MG63 (cell line): ENCODE results near the gene SFSWAP. TPM values are rescaled to one million over a fixed set of nuclear protein-coding genes. Genes with fewer than 3 reads are reported as not detected.

Experiments used
- DNase-seq: peaks from one replicate; pipeline ENCODE4 v3.0.0-alpha.2; 2020
- H3K27me3 ChIP-seq: fragments of 250-450 bp; sonication (Bioruptor Pico); 2 replicates; pipeline ENCODE4 v1.5.1; 2020; ENCODE audit warnings: mild to moderate bottlenecking, moderate library complexity
- H3K36me3 ChIP-seq: fragments of 250-450 bp; sonication (Bioruptor Pico); 2 replicates; pipeline ENCODE4 v1.5.1; 2020; ENCODE audit warnings: mild to moderate bottlenecking, moderate library complexity
- H3K4me3 ChIP-seq: fragments of 250-450 bp; sonication (Bioruptor Pico); 2 replicates; pipeline ENCODE4 v1.5.1; 2020; ENCODE audit warnings: mild to moderate bottlenecking, moderate library complexity
- H3K9me3 ChIP-seq: fragments of 250-450 bp; sonication (Bioruptor Pico); 2 replicates; pipeline ENCODE4 v1.5.1; 2020; ENCODE audit warnings: mild to moderate bottlenecking, moderate library complexity
- total RNA-seq: library from RNA; depleted of rRNA; stranded (reverse); fragments of >200 nt; shearing (Covaris generic); gene quantifications from 2 replicates; pipeline ENCODE4 v1.2.3, GENCODE V29; 2014; ENCODE audit warnings: low replicate concordance

Gene SFSWAP
- total RNA-seq, 1 experiment from 2014 or later: 19.3 TPM

GRCh38 chr12:131720241-131720640 lies 9.4 kb downstream of the SFSWAP start:
- H3K36me3 ChIP-seq: peaks cover 96% of the 10 kb centered on the region
- no peaks in the 10 kb centered on the region for H3K27me3 ChIP-seq
- H3K9me3 ChIP-seq: no peaks in the 10 kb centered on the region
- no peak overlapping the region for H3K4me3 ChIP-seq
- DNase-seq: no peak

- Histone ChIP-seq H3K36me3 (peaks cover 96% of the 10 kb centered on the region), H3K27me3 (no peaks in the 10 kb centered on the region), H3K4me3 (no peak overlapping the region), H3K9me3 (no peaks in the 10 kb centered on the region)
- DNase-seq: no peak
Measured at GRCh38 chr12:131720921-131721320, 10.0 kb downstream of the SFSWAP start.

DNA sequence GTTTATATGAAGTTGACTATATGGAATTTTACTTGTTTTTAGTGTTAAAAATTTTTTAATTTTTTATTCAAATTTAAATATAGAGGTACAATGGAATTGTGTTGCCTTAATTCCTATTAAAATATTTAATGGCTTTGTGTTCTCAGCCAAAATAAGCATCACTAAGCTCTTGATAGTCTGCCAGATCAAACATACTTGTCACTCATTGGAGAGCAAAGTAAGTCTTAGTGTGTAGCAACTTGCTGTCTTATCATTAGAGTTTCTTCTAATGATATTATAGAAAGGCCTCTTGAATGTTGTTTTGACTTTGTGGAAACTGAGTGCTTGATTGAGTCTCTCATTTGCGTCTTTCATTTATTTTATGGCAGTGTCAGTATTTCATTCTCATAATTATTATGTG lies 10.7 kb downstream of the SFSWAP start:
- peaks cover 96% of the 10 kb centered on the region for H3K36me3 ChIP-seq
- DNase-seq: no peak

DNA sequence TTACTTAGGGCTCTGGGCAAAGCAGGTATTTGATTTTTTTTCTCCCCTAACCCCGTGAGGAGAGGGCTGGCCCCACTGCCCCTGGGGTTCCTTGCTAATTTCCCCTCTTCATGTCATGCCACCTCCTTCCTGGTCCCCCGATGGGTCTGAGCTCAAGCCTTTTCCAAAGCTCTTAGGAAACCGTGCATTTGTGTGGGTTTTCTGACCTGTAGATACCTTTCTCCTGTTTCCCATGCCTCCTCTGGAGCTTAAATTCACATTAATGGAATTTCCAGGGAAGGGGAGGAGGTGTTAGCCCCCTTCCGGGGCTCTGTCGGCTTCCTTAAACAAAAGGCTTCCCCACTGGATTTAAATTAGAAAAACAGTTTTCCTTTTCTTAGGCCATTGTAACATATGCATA lies 12.6 kb downstream of the SFSWAP start:
- Histone ChIP-seq H3K27me3 (no peaks in the 10 kb centered on the region), H3K9me3 (no peaks in the 10 kb centered on the region), H3K36me3 (peaks cover 96% of the 10 kb centered on the region), H3K4me3 (no peak overlapping the region)
- no peak for DNase-seq

More for the DNA sequence above, 10.7 kb downstream of the SFSWAP start:
- no peaks in the 10 kb centered on the region for H3K27me3 ChIP-seq
- H3K4me3 ChIP-seq: no peak overlapping the region
- H3K9me3 ChIP-seq: no peaks in the 10 kb centered on the region

GRCh38 chr12:131724534-131724933 lies 13.6 kb downstream of the SFSWAP start:
- no peaks in the 10 kb centered on the region for H3K27me3 ChIP-seq
- peaks cover 96% of the 10 kb centered on the region for H3K36me3 ChIP-seq
- no peak overlapping the region for H3K4me3 ChIP-seq
- DNase-seq: no peak
- H3K9me3 ChIP-seq: no peaks in the 10 kb centered on the region

- DNase-seq: no peak
- no peaks in the 10 kb centered on the region for H3K9me3 ChIP-seq
- no peak overlapping the region for H3K4me3 ChIP-seq
- peaks cover 96% of the 10 kb centered on the region for H3K36me3 ChIP-seq
- H3K27me3 ChIP-seq: no peaks in the 10 kb centered on the region
Measured at GRCh38 chr12:131725503-131725902, 14.6 kb downstream of the SFSWAP start.

- no peaks in the 10 kb centered on the region for H3K9me3 ChIP-seq
- peaks cover 98% of the 10 kb centered on the region for H3K36me3 ChIP-seq
- H3K27me3 ChIP-seq: no peaks in the 10 kb centered on the region
Measured at GRCh38 chr12:131728720-131729119, 17.8 kb downstream of the SFSWAP start.

DNA sequence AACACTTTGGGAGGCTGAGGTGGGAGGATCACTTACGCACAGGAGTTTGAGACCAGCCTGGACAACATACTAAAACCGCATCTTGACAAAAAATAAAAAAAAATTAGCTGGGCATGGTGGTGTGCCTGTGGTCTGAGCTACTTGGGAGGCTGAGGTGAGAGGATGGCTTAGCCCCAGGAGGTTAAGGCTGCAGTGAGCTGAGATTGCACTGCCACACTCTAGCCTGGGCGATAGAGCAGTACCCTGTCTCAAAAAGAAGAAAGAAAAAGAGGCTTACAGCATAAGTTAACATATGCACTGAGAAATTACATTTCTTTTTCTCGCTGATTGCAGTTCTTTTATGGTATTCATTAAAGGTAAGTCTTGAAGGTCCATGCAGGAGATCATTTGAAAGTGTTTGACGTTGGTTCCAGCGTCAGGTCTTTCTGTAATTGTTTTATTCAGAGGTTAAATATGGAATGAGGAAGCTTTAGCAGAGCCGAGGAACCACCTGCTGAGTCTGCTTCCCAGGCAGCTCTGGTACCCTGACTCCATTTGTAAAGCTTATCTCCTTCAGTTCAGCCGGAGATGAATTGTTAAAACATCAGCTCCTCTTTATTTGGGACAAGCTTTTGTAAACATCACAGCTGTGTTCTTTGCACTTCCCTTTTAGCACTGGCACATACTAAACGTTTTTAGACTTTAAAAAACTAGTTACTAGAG lies 18.5 kb downstream of the SFSWAP start:
- Histone ChIP-seq H3K4me3 (no peak overlapping the region), H3K27me3 (no peaks in the 10 kb centered on the region), H3K9me3 (no peaks in the 10 kb centered on the region), H3K36me3 (peaks cover 98% of the 10 kb centered on the region)
- no peak for DNase-seq

More at GRCh38 chr12:131728720-131729119, 17.8 kb downstream of the SFSWAP start:
- no peak for DNase-seq
- H3K4me3 ChIP-seq: no peak overlapping the region

- Histone ChIP-seq H3K36me3 (peaks cover 85% of the 10 kb centered on the region), H3K9me3 (no peaks in the 10 kb centered on the region), H3K27me3 (no peaks in the 10 kb centered on the region), H3K4me3 (no peak overlapping the region)
- DNase-seq: no peak
Measured at GRCh38 chr12:131732996-131733615, 22.2 kb downstream of the SFSWAP start.

- Histone ChIP-seq H3K27me3 (no peaks in the 10 kb centered on the region), H3K4me3 (no peak overlapping the region), H3K9me3 (no peaks in the 10 kb centered on the region), H3K36me3 (peaks cover 83% of the 10 kb centered on the region)
- no peak for DNase-seq
Measured at GRCh38 chr12:131733874-131734273, 23.0 kb downstream of the SFSWAP start.

DNA sequence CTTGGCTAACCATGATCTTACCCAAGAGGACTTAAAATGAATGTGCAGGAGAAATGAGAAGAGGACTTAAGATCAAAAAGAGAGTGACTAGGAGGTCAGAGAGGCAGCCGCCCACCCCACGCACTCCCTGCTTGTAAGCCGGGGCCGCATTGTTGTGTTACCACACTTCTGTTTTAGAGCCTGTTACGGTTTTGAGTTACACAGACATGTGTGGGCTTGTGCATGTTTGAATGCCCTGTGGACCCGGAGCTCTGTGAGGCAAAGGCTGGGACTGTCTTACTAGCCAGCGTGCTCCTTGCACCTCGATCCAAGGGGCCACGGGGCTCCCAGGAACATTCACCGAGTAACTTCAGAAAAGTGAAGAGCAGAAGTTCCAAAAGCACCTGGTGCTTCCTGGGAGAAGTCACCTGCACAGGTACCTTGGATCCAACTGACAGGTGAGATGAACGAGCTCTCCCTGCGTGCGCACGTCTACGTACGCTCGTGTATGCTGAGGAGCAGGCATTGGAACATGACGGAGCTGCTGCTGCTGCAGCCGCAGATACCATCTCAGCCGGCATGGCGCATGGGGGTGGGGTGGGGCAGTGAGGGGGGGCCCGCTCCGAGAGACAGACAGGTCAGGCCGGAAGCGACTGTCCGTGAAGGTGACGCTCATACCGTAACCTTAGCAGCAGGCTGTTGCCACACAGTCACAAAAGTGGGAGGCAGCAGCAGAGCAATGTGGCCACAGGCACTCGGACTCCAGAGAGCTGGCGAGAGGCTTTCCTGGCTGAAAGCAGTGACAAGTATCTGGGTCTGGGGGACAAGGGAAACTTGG lies 23.7 kb downstream of the SFSWAP start:
- no peak for DNase-seq
- H3K36me3 ChIP-seq: peaks cover 81% of the 10 kb centered on the region
- no peaks in the 10 kb centered on the region for H3K27me3 ChIP-seq
- H3K9me3 ChIP-seq: no peaks in the 10 kb centered on the region
- H3K4me3 ChIP-seq: no peak overlapping the region

DNA sequence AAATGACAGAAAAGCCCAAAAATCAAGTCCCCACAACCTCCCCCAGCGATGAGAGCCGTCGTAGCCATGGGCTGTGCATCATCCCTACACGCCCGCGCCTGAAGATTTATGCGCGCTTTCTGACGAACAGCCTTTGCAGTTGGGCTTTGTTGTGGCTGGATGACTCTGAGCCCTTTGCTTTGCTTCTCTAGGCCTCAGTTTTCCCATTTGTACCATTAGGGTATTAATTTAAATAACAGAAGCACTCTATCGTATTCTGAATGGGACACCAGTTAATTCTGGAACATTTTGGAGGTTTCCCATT lies 24.2 kb downstream of the SFSWAP start:
- H3K9me3 ChIP-seq: no peaks in the 10 kb centered on the region
- H3K36me3 ChIP-seq: peaks cover 81% of the 10 kb centered on the region
- DNase-seq: no peak
- H3K27me3 ChIP-seq: no peaks in the 10 kb centered on the region
- no peak overlapping the region for H3K4me3 ChIP-seq

GRCh38 chr12:131735476-131736445 lies 24.9 kb downstream of the SFSWAP start:
- Histone ChIP-seq H3K4me3 (no peak overlapping the region), H3K27me3 (no peaks in the 10 kb centered on the region), H3K36me3 (peaks cover 80% of the 10 kb centered on the region), H3K9me3 (no peaks in the 10 kb centered on the region)
- no peak for DNase-seq

GRCh38 chr12:131736446-131737149 lies 25.7 kb downstream of the SFSWAP start:
- Histone ChIP-seq H3K36me3 (peaks cover 79% of the 10 kb centered on the region), H3K4me3 (no peak overlapping the region), H3K9me3 (no peaks in the 10 kb centered on the region), H3K27me3 (no peaks in the 10 kb centered on the region)
- DNase-seq: no peak

DNA sequence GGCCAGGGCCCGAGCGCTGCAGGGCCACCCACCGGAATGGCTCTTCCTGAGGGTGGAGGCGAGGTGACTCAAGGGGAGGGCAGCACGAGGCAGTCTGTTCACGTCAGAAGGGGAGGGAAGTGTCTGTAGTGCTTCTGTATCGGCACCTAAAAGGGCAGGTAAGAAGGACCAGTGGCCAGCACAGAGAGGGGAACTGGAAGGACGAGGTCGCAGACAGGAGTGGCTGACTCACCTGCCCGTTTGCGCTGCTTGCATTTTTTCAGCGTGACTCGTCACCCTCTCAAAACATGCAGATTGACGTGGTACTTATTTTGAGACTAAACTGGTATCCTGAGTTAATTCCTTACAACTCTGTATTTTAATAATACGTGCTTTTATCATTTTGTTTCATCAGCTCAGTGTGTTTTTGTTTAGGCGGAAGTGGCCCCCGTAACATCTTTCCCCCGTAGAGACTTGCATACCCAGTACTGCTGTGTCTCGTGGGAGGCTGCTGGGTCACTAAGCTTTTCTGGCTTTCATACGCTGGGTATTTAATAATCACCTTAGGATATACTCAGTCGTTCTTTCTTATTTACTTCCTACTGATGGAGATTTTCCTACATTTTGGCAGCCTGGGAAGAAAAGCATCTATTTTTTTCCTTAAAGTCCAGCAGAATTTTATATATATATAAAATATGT lies 26.4 kb downstream of the SFSWAP start:
- no peaks in the 10 kb centered on the region for H3K9me3 ChIP-seq
- no peaks in the 10 kb centered on the region for H3K27me3 ChIP-seq
- no peak overlapping the region for H3K4me3 ChIP-seq
- peak; percentile 46 for DNase-seq
- peaks cover 81% of the 10 kb centered on the region for H3K36me3 ChIP-seq
